ENCODE results near the gene CFAP410.

- no peak for TF ChIP-seq CTCF (conservative IDR thresholded peaks at IDR 0.05; ENCODE audit: low read length)
- no peak for TF ChIP-seq EZH2phosphoT487 (IDR thresholded peaks at IDR 0.05; ENCODE audit: borderline replicate concordance, low read depth, low read length)
Measured at GRCh38 chr21:44324106-44324853, 14.9 kb downstream of the CFAP410 start.

All from OCI-LY7 (cell line).